ENCODE results near the gene MYL11. TPM values are rescaled to one million over a fixed set of nuclear protein-coding genes. Genes with fewer than 3 reads are reported as not detected.

MYL11 gene
- total and polyA plus RNA-seq, 12 donors = 1.1 to 2.9 (median 2.7) TPM; not detected in 9

DNA sequence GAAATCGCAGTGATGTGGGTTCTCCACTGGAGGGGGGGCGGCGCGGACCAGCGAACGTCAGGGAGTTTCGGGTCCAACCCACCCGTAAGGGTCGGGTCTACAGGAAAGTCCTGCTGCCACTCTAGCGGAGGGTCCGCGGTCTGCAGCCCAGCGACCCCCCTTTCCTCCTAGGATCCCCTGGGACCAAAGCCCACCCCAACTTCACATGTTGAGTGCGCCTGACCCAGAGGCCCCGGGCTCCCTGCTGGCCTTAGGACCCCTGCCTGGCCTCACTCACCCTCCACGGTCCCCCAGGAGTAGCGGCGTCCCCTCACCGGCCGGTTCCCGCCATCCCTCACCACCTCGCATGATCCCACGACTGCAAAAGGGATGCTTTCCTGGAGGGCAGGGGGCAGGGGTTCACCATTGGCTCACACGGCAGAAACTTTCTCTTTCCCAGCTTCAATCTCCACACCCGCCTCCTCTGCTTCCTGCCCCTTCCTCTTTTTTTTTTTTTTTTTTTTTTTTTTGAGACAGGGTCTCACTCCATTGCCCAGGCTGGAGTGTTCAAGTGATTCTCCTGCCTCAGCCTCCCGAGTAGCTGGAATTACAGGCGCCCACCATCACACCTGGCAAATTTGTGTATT is 4.7 kb downstream of the MYL11 start:
- H3K9me3 ChIP-seq (replicated peaks in 1 of 3) = no peaks in the 10 kb centered on the region
- H3K36me3 ChIP-seq (replicated peaks in 1 of 2) = no peaks in the 10 kb centered on the region
- H3K27ac ChIP-seq = peak overlapping the region in 4 of 5 donors; percentile 98 to 100 (median 100)
- H3K27me3 ChIP-seq = no peaks in the 10 kb centered on the region
- 34 to 55% (median 35%) methylated on average over 15 to 27 of the region's 27 CpGs for WGBS, 4 donors
- TF ChIP-seq POLR2A (IDR thresholded peaks at IDR 0.05) = no peak
- TF ChIP-seq, protein P1, sequence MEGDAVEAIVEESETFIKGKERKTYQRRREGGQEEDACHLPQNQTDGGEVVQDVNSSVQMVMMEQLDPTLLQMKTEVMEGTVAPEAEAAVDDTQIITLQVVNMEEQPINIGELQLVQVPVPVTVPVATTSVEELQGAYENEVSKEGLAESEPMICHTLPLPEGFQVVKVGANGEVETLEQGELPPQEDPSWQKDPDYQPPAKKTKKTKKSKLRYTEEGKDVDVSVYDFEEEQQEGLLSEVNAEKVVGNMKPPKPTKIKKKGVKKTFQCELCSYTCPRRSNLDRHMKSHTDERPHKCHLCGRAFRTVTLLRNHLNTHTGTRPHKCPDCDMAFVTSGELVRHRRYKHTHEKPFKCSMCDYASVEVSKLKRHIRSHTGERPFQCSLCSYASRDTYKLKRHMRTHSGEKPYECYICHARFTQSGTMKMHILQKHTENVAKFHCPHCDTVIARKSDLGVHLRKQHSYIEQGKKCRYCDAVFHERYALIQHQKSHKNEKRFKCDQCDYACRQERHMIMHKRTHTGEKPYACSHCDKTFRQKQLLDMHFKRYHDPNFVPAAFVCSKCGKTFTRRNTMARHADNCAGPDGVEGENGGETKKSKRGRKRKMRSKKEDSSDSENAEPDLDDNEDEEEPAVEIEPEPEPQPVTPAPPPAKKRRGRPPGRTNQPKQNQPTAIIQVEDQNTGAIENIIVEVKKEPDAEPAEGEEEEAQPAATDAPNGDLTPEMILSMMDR (IDR thresholded peaks at IDR 0.05) = no peak
- DNase-seq = no peak
- peaks cover 9 to 18% of the 10 kb centered on the region in 2 donors for H3K4me1 ChIP-seq (replicated peaks in 1 of 2)
- peak overlapping the region in 2 of 4 donors; percentile 76 to 78 for H3K4me3 ChIP-seq
- intact Hi-C loops (cut with DNase I) = no loop called here

DNA sequence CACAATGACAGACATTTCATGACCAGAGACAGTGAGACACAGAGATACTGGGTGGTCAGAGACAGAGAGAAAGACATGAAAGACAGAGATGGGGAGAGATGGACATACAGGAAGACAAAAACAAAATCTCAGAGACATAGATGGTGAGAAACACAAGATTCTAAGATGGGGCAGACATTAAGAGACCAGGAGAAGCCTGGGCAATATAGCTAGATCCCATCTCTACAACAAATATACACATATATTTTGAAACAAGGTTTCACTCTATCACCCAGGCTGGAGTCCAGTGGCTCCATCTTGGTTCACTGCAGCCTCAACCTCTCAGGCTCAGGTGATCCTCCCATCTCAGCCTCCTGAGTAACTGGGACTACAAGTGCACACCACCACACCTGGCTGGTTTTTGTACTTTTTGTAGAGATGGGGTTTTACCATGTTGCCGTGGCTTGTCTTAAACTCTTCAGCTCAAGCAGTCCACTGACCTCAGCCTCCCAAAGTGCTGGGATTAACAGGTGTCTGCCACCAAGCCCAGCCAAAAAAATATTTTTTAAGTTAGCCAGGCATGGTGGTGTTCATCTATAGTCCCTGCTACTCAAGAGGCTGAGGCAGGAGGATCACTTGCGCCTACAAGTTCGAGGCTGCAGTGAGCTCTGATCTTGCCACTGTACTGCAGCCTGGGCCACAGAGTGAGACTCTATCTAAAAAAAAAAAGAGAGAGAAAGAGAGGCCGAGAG is 5.6 kb downstream of the MYL11 start:
- DNase-seq = no peak
- H3K36me3 ChIP-seq (replicated peaks in 1 of 2) = no peaks in the 10 kb centered on the region
- WGBS, 4 donors = 92 to 97% (median 96%) methylated on average over 4 of the region's 4 CpGs
- intact Hi-C loops (cut with DNase I) = no loop called here
- no peaks in the 10 kb centered on the region for H3K9me3 ChIP-seq (replicated peaks in 1 of 3)
- TF ChIP-seq, protein P1 (IDR thresholded peaks at IDR 0.05) = no peak
- no peak for TF ChIP-seq POLR2A (IDR thresholded peaks at IDR 0.05)
- H3K27ac ChIP-seq = no peak overlapping the region
- H3K27me3 ChIP-seq = no peaks in the 10 kb centered on the region
- no peak overlapping the region for H3K4me3 ChIP-seq
- peaks cover 9 to 18% of the 10 kb centered on the region in 2 donors for H3K4me1 ChIP-seq (replicated peaks in 1 of 2)

DNA sequence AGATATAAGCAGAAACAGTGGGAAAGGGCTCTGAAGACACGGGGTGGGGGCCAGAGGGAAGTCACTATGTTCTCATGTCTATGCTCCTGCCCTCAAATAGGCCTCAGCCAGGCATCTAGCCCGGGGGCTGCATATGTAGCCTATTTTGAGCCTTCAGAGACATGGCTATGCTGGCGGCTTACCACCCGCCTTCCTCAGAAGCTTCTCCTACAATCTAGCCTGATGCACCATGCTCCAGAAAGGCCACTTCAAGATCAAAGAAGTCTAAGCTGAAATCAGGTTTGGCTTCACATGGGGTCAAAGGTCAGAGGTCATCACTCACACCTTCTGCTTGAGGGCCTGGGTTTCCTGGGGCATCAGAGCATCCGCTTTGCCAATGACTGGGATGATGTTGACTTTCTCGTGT is 6.2 kb downstream of the MYL11 start:
- Histone ChIP-seq H3K9me3 (replicated peaks in 1 of 3) (no peaks in the 10 kb centered on the region), H3K27me3 (no peaks in the 10 kb centered on the region), H3K27ac (no peak overlapping the region), H3K4me3 (no peak overlapping the region), H3K4me1 (replicated peaks in 1 of 2) (peaks cover 9 to 18% of the 10 kb centered on the region in 2 donors), H3K36me3 (replicated peaks in 1 of 2) (no peaks in the 10 kb centered on the region)
- 74 to 88% (median 84%) methylated on average over 2 to 6 of the region's 6 CpGs for WGBS, 4 donors
- no peak for TF ChIP-seq POLR2A (IDR thresholded peaks at IDR 0.05)
- TF ChIP-seq, protein P1 (IDR thresholded peaks at IDR 0.05) = no peak
- intact Hi-C loops (cut with DNase I) = no loop called here
- DNase-seq = no peak

DNA sequence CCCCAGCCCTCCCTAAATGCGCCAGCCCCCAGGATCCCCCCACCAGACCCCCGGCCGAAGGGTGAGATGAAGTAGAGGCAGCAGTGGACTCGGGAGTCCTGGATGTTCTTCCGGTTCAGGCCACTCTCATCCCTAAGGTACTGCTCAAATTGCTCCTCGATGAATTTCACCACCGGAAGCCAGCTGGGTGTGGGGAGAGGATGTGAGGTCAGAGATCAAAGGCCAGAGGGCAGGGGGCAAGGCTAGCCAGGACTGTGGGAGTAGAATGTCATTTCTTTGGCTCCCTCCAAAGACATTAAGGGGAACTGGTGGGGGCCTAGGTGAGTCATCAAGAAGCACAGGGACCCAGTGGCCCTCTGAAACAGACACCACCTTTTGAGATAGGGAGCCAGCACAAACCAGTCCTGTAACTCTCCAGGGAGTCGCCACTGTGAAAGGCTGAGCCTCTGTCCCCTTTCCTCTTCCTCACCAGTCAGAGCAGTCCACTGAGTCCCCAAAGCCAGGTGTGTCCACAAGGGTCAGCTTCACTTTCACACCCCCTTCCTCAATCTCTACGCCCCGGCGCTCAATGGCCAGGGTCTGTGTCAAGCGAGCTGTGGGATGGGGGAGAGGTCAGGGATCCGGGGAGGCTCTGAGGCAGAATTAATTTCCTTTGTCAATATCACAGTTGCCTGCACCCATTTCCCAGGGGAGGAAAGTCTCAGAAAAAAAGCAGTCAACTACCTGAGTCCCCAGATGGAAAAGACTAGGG is 6.9 kb downstream of the MYL11 start:
- no peak for DNase-seq
- Histone ChIP-seq H3K4me1 (replicated peaks in 1 of 2) (peaks cover 9 to 18% of the 10 kb centered on the region in 2 donors), H3K36me3 (replicated peaks in 1 of 2) (no peaks in the 10 kb centered on the region), H3K27me3 (no peaks in the 10 kb centered on the region), H3K4me3 (no peak overlapping the region), H3K9me3 (replicated peaks in 1 of 3) (no peaks in the 10 kb centered on the region), H3K27ac (no peak overlapping the region)
- WGBS, 4 donors = 73 to 86% (median 82%) methylated on average over 6 to 13 of the region's 13 CpGs
- intact Hi-C loops (cut with DNase I) = no loop called here
- TF ChIP-seq, protein P1 (IDR thresholded peaks at IDR 0.05) = no peak
- no peak for TF ChIP-seq POLR2A (IDR thresholded peaks at IDR 0.05)

Measured in adrenal gland (tissue), 12 donors.